Activated CD4-positive, alpha-beta T cell treated with anti-CD3 and anti-CD28 coated beads for 36 hours (primary cell): ENCODE results near the gene WDR43. TPM values are rescaled to one million over a fixed set of nuclear protein-coding genes. Genes with fewer than 3 reads are reported as not detected.

ENCODE experiments used
- ATAC-seq: fragments of 200-7000 bp; cut with Tn5 transposase; one replicate; pipeline ENCODE4 v1.10.0; 2021; ENCODE audit warnings: mild to moderate bottlenecking, moderate library complexity
- CTCF ChIA-PET: fragments of 350-600 bp; sonication (Branson Sonifier 250); formaldehyde crosslinking; loops from one replicate; lab custom pipeline; 2021; ENCODE audit warnings: antibody characterized with exemption; lab: Charles Lee
- POLR2A ChIA-PET: fragments of 350-600 bp; sonication (Branson Sonifier 250); formaldehyde crosslinking; loops from one replicate; lab custom pipeline; 2021; ENCODE audit warnings: antibody characterized with exemption, inconsistent platforms; lab: Charles Lee
- DNase-seq: peaks from one replicate; pipeline ENCODE4 v3.0.0-alpha.2; 2020
- H3K27ac Mint-ChIP-seq: one replicate; pipeline ENCODE4 v1.8.0; 2021; ENCODE audit warnings: mixed read lengths
- H3K27me3 Mint-ChIP-seq: one replicate; pipeline ENCODE4 v1.8.0; 2021; ENCODE audit warnings: mixed read lengths
- H3K36me3 Mint-ChIP-seq: one replicate; pipeline ENCODE4 v1.8.0; 2021; ENCODE audit warnings: low read depth, mixed read lengths
- H3K4me1 Mint-ChIP-seq: one replicate; pipeline ENCODE4 v1.8.0; 2021; ENCODE audit warnings: mixed read lengths
- H3K4me3 Mint-ChIP-seq: one replicate; pipeline ENCODE4 v1.8.0; 2021; ENCODE audit warnings: mild to moderate bottlenecking, moderate library complexity, mixed read lengths
- H3K9me3 Mint-ChIP-seq: one replicate; pipeline ENCODE4 v1.8.0; 2021; ENCODE audit warnings: low read depth, mixed read lengths
- intact Hi-C, 2 experiments: fragments of 100-400 bp; cut with DNase I in 1 of 2; cut with micrococcal nuclease in 1 of 2; formaldehyde crosslinking; loops; one replicate each; pipeline versions ENCODE4 v1.14.2 to v1.15.1; 2022 to 2024; cut with DNase I, micrococcal nuclease
- total RNA-seq, 2 experiments: library from RNA; stranded (reverse); gene quantifications; one replicate each; pipeline ENCODE4 v1.2.3, GENCODE V29; 2021

Gene WDR43
- total RNA-seq, 2 experiments from 2014 or later = 109 to 170 TPM

- CTCF ChIA-PET = interaction anchor here (0.8 kb wide), 1 partner anchor 35 kb away, joined by 3 read pairs; no protein-coding TSS in a partner anchor
- no peak overlapping the region for H3K4me3 Mint-ChIP-seq
- POLR2A ChIA-PET = no interaction called here
- H3K9me3 Mint-ChIP-seq = no peaks in the 10 kb centered on the region
- intact Hi-C loops = no loop called here
- H3K4me1 Mint-ChIP-seq = no peaks in the 10 kb centered on the region
- no peaks in the 10 kb centered on the region for H3K27me3 Mint-ChIP-seq
- H3K36me3 Mint-ChIP-seq = no peaks in the 10 kb centered on the region
- no peak overlapping the region for H3K27ac Mint-ChIP-seq
- no peak for DNase-seq
- ATAC-seq = no peak
Measured at GRCh38 chr2:28978606-28979005, 84.1 kb downstream of the WDR43 start.

DNA sequence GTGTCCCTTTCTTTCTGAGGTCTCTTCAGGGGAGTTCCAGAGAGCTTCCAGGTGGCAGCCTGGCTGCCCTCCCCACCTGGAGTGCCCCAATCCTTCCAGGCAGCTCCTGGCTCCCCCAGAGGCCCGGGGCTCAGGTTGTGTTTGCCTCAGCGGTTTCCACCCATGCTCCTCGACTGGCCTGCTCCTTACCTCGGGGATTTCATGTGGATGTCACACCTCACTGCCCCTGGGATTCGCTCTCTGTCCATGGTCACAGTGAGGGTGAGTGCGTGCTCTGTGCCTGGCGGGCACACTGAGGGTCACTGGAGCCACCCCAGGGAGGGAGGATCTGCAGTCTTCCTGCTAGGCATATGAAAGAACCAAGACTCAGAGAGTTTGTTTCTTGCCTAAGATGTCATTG lies 84.6 kb downstream of the WDR43 start:
- no peak for ATAC-seq
- Mint-ChIP-seq H3K4me1 (no peaks in the 10 kb centered on the region), H3K9me3 (no peaks in the 10 kb centered on the region), H3K36me3 (no peaks in the 10 kb centered on the region), H3K27ac (no peak overlapping the region), H3K27me3 (no peaks in the 10 kb centered on the region), H3K4me3 (no peak overlapping the region)
- intact Hi-C loops = no loop called here
- POLR2A ChIA-PET = no interaction called here
- CTCF ChIA-PET = interaction anchor here (0.8 kb wide), 1 partner anchor 35 kb away, joined by 3 read pairs; no protein-coding TSS in a partner anchor
- no peak for DNase-seq

DNA sequence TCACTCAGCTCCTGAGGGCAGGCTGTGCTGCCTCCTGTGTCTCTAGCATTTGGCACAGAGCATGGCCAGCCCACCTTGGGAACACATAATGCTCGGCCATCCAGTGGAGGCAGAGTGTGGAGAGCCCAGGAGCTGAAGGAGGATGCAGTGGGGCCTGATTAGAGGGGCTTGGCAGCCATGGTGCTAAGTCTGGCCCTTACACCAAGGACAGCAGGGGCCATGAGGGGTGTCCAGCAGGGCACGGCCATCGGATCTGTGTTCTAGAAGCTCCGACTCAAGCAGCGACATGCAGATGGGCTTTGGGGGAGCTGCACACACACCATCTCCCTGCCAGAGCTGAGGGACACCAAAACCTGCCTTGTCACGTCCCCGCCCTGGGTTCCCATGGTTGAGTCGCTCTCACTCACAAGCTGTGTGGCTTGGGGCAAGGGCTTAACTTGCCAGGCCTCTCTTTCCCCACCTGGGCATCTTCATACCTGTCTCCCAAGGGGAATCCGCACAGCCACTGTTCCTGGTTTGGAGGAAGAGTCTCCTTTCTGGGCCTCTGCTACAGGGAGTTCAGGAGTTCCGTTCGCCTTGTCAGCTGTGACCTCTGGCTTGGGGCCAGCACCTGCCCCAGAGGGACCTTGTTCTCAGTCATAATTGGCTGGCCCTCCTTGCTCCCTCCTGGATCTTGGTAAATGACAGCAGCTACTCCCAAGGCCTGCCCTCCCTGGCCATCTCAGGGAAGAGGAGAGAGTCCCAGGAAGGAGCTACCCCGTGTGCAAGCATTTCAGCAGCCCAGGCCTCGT lies 85.3 kb downstream of the WDR43 start:
- CTCF ChIA-PET = interaction anchor here (1.1 kb wide), 1 partner anchor 198 kb away, joined by 4 read pairs; no protein-coding TSS in a partner anchor

DNA sequence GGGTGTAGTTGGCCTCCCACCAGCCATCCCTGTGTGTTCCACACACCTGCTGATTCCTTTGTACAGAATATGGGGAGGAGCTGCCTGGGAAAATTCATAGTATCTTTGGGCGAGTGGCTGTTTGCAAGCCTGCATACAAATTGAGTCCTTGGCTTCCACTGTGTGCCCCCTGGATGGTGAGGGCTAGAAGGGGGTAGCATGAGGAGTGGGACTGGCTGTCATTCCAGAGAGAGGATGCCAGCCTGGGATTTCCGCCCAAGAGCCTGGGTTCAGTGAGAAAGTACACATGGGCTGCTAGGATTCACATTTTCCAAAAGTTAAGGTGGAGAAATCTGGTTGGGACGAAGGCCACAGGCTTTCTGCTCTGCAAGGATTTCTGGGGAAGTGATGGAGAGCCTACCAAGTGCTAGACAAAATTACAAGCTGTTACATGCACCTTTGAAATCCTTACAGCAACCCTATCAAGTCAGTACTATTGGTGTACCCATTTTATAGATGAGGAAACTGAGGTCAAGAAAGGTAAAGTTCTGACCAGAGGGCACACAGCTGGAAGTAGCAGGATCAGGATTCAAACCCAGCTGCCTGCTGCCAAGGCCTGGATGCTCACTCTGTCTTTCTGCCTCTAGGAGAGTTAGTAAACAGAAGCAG lies 86.0 kb downstream of the WDR43 start:
- no peak for ATAC-seq
- H3K4me1 Mint-ChIP-seq = no peaks in the 10 kb centered on the region
- no peaks in the 10 kb centered on the region for H3K27me3 Mint-ChIP-seq
- intact Hi-C loops = no loop called here
- H3K4me3 Mint-ChIP-seq = no peak overlapping the region
- no peak overlapping the region for H3K27ac Mint-ChIP-seq
- ChIA-PET CTCF (interaction anchor here (0.8 to 1.1 kb wide), 2 partner anchors 197 to 355 kb away, joined by 4 to 5 read pairs; no protein-coding TSS in a partner anchor), POLR2A (no interaction called here)
- H3K9me3 Mint-ChIP-seq = no peaks in the 10 kb centered on the region
- no peak for DNase-seq
- H3K36me3 Mint-ChIP-seq = no peaks in the 10 kb centered on the region

More for the DNA sequence above, 85.3 kb downstream of the WDR43 start:
- DNase-seq = no peak
- no peaks in the 10 kb centered on the region for H3K36me3 Mint-ChIP-seq
- no peaks in the 10 kb centered on the region for H3K27me3 Mint-ChIP-seq
- intact Hi-C loops = no loop called here
- no peak overlapping the region for H3K27ac Mint-ChIP-seq
- no peak for ATAC-seq
- no peak overlapping the region for H3K4me3 Mint-ChIP-seq
- no peaks in the 10 kb centered on the region for H3K9me3 Mint-ChIP-seq
- POLR2A ChIA-PET = no interaction called here
- no peaks in the 10 kb centered on the region for H3K4me1 Mint-ChIP-seq

DNA sequence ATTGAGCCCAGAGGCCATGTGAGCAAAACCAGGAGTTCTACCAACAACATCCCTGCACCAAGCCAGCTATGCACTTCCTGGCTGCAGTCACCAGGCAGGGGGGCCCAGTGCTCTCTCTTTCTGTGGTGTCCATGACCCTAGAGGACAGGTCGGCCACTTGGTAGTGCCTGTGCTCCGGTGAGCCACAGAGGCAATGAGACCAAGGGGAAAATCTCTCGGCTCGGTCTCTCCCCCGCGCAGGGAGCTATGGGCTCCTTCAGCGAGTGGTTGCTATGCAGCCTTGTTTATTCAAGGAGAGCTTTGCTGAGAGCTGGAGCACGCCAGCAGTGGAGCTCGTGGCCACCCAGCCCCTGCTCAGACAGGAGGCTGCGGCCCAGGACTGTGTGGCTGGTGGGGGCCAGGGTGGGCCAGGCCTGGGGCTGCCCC lies 86.6 kb downstream of the WDR43 start, which contains the start of gene TOGARAM2:
TSS of gene TOGARAM2 (plus strand) at position 283 of the 426 bp plus-strand sequence. CDS start 13,537 bp downstream, outside the sequence.
- intact Hi-C loops = no loop called here
- CTCF ChIA-PET = interaction anchor here (0.6 to 1.1 kb wide), 4 partner anchors 14 to 440 kb away, joined by 3 to 5 read pairs (median 4); no protein-coding TSS in a partner anchor

DNA sequence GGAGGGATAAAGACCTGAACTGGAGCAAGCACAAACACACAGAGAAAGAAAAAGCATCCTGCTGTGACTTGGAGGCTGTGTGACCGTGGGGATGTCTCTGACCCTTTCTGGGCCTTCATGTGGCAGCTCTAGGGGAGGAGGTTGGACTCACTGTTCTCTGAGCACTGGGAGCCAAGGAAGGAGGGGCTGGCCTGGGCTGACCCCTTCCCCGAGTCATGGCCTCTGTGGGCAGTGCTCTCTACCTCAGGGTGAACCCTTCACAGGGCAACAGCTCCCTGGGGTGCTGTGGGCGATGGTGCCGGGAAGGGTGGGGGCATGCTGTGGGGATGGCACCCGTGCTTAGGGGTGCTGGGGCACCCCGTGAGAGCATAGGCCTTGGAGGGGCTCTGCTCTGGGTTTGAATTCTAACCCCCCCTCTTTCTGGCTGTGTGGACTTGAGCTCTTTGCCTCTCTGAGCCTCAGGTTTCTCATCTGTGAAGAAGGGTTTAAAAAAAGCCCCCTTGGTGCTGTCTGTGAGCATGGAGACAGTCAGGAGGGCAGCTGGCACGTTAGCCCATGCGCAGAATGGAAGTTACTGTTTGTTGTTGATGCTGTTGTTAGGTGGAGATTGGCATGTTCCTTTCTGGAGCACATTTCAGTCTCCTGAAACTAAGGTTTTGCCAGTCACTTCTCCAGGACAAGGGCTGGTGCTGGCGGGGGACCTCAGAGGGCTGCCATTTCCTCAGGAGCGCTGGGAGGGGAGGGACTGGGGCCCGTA lies 87.3 kb downstream of the WDR43 start:
- CTCF ChIA-PET = interaction anchor here (0.6 to 0.7 kb wide), 3 partner anchors 14 to 441 kb away, joined by 3 to 4 read pairs (median 3); no protein-coding TSS in a partner anchor
- Mint-ChIP-seq H3K27me3 (no peaks in the 10 kb centered on the region), H3K9me3 (no peaks in the 10 kb centered on the region), H3K4me1 (no peaks in the 10 kb centered on the region), H3K4me3 (no peak overlapping the region), H3K27ac (no peak overlapping the region), H3K36me3 (no peaks in the 10 kb centered on the region)
- POLR2A ChIA-PET = no interaction called here
- no peak for DNase-seq
- ATAC-seq = no peak
- intact Hi-C loops = no loop called here

More for the DNA sequence above, 86.6 kb downstream of the WDR43 start, which contains the start of gene TOGARAM2:
- Mint-ChIP-seq H3K4me3 (no peak within 1 kb of the TSS), H3K36me3 (no peaks in the 10 kb centered on the region), H3K27me3 (no peaks in the 10 kb centered on the region), H3K9me3 (no peaks in the 10 kb centered on the region), H3K4me1 (no peaks in the 10 kb centered on the region), H3K27ac (no peak within 1 kb of the TSS)
- DNase-seq (no peak), ATAC-seq (no peak)
- POLR2A ChIA-PET = no interaction called here

- no peak overlapping the region for H3K4me3 Mint-ChIP-seq
- no peaks in the 10 kb centered on the region for H3K27me3 Mint-ChIP-seq
- CTCF ChIA-PET = no interaction called here
Measured at GRCh38 chr2:28982381-28982950, 88.0 kb downstream of the WDR43 start.

GRCh38 chr2:28986429-28986828 lies 92.0 kb downstream of the WDR43 start:
- no peak overlapping the region for H3K4me3 Mint-ChIP-seq
- no peak for DNase-seq
- POLR2A ChIA-PET = no interaction called here
- intact Hi-C loops = no loop called here
- H3K9me3 Mint-ChIP-seq = no peaks in the 10 kb centered on the region
- H3K27me3 Mint-ChIP-seq = no peaks in the 10 kb centered on the region
- no peak for ATAC-seq
- H3K36me3 Mint-ChIP-seq = no peaks in the 10 kb centered on the region
- no peak overlapping the region for H3K27ac Mint-ChIP-seq
- no peaks in the 10 kb centered on the region for H3K4me1 Mint-ChIP-seq
- CTCF ChIA-PET = interaction anchor here (1.2 kb wide), 2 partner anchors 25 to 146 kb away, joined by 3 to 4 read pairs; no protein-coding TSS in a partner anchor

More at GRCh38 chr2:28982381-28982950, 88.0 kb downstream of the WDR43 start:
- POLR2A ChIA-PET = no interaction called here
- Mint-ChIP-seq H3K36me3 (no peaks in the 10 kb centered on the region), H3K9me3 (no peaks in the 10 kb centered on the region), H3K27ac (no peak overlapping the region), H3K4me1 (no peaks in the 10 kb centered on the region)
- intact Hi-C loops = no loop called here
- ATAC-seq = no peak
- DNase-seq = no peak

- H3K27ac Mint-ChIP-seq = no peak overlapping the region
- CTCF ChIA-PET = no interaction called here
- intact Hi-C loops = no loop called here
- H3K4me1 Mint-ChIP-seq = no peaks in the 10 kb centered on the region
- H3K36me3 Mint-ChIP-seq = no peaks in the 10 kb centered on the region
- no peak overlapping the region for H3K4me3 Mint-ChIP-seq
- POLR2A ChIA-PET = no interaction called here
- no peaks in the 10 kb centered on the region for H3K27me3 Mint-ChIP-seq
- ATAC-seq (no peak), DNase-seq (no peak)
- H3K9me3 Mint-ChIP-seq = no peaks in the 10 kb centered on the region
Measured at GRCh38 chr2:28989973-28990372, 95.5 kb downstream of the WDR43 start.

DNA sequence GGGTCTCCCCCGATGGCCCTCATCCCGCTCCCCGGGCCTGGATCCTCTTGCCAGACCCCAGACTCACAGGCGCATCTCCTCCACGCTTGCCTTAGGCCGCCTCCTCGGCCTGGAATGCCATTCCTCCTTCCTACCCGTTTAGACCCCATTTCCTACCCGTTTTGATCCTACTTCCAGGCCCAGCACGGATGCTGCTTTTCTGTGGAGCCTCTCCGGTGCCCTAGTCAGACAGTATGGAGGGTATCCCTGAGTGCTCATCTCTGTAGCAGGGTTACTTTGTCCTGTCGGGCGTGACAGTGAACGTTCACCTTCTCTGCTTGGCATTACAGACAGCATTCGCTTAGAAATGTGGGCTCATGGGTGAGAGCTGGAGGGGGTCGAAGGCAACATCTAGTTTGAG lies 96.0 kb downstream of the WDR43 start:
- Mint-ChIP-seq H3K36me3 (no peaks in the 10 kb centered on the region), H3K4me1 (no peaks in the 10 kb centered on the region), H3K27me3 (no peaks in the 10 kb centered on the region), H3K9me3 (no peaks in the 10 kb centered on the region), H3K27ac (no peak overlapping the region), H3K4me3 (no peak overlapping the region)
- no peak for ATAC-seq
- CTCF ChIA-PET = no interaction called here
- no peak for DNase-seq
- intact Hi-C loops = no loop called here
- POLR2A ChIA-PET = no interaction called here

- H3K4me1 Mint-ChIP-seq = no peaks in the 10 kb centered on the region
- no peak overlapping the region for H3K27ac Mint-ChIP-seq
- intact Hi-C loops = no loop called here
- no peaks in the 10 kb centered on the region for H3K36me3 Mint-ChIP-seq
- H3K27me3 Mint-ChIP-seq = no peaks in the 10 kb centered on the region
- ChIA-PET POLR2A (no interaction called here), CTCF (no interaction called here)
- ATAC-seq (no peak), DNase-seq (no peak)
- H3K9me3 Mint-ChIP-seq = no peaks in the 10 kb centered on the region
- no peak overlapping the region for H3K4me3 Mint-ChIP-seq
Measured at GRCh38 chr2:28991021-28991420, 96.6 kb downstream of the WDR43 start.
